ENCODE measurements around the gene SRC. TPM values are rescaled to one million over a fixed set of nuclear protein-coding genes. Genes with fewer than 3 reads are reported as not detected.

SRC gene
- total and polyA plus RNA-seq, 2 experiments from 2014 or later: 8.0 to 25.9 TPM

GRCh38 chr20:37342231-37343177 is 3.4 kb upstream of the SRC start:
- DNase-seq (ENCODE audit: low spot score) (peak; percentile 41), ATAC-seq (peak; percentile 15)
- Histone ChIP-seq H3K79me2 (replicated peaks; ENCODE audit: insufficient read depth) (peaks cover 10% of the 10 kb centered on the region), H3F3A (replicated peaks; ENCODE audit: low read depth) (no peaks in the 10 kb centered on the region), H4K20me1 (replicated peaks; ENCODE audit: insufficient read depth) (no peaks in the 10 kb centered on the region; the same call in 1 of the 2 replicates), H3K9me2 (ENCODE audit: insufficient read depth) (no peaks in the 10 kb centered on the region), H2AFZ (no peak overlapping the region), H3K27ac (ENCODE audit: low read depth) (no peak overlapping the region), H3K4me3 (no peak overlapping the region), H3K4me2 (no peak overlapping the region), H3K36me3 (ENCODE audit: insufficient read depth) (no peaks in the 10 kb centered on the region), H3K4me1 (ENCODE audit: insufficient read depth) (peaks cover 5% of the 10 kb centered on the region; the same call in 1 of the 2 replicates), H3K27me3 (ENCODE audit: insufficient read depth) (no peaks in the 10 kb centered on the region)
- Mint-ChIP-seq H3K36me3 (ENCODE audit: low read depth) (peaks cover 3% of the 10 kb centered on the region; the same call in 1 of the 3 replicates), H3K27ac (no peak overlapping the region), H3K9me3 (no peaks in the 10 kb centered on the region), H3K4me3 (no peak overlapping the region), H3K27me3 (ENCODE audit: insufficient read depth, low read depth, poor library complexity) (peaks cover 17% of the 10 kb centered on the region), H3K4me1 (peaks cover 20% of the 10 kb centered on the region)
- no peak for TF ChIP-seq ZNF114 (CRISPR knock-in tag; IDR thresholded peaks at IDR 0.05)
- TF ChIP-seq ZNF331 (CRISPR knock-in tag; IDR thresholded peaks at IDR 0.05; ENCODE audit: low read depth): no peak
- no peak for TF ChIP-seq STAT1 (IDR thresholded peaks at IDR 0.05; ENCODE audit: unreplicated experiment)
- TF ChIP-seq CREB1 (CRISPR knock-in tag; IDR thresholded peaks at IDR 0.05; ENCODE audit: low read depth): no peak
- TF ChIP-seq NANOG (IDR thresholded peaks at IDR 0.05; ENCODE audit: borderline replicate concordance): no peak
- TF ChIP-seq JUNB (IDR thresholded peaks at IDR 0.05; ENCODE audit: unreplicated experiment): no peak
- TF ChIP-seq POLR2AphosphoS5 (IDR thresholded peaks at IDR 0.05; ENCODE audit: low read depth): no peak
- no peak for TF ChIP-seq CTCF (conservative IDR thresholded peaks at IDR 0.05; ENCODE audit: low read depth in 2 of 2)

GRCh38 chr20:37343212-37343993 is 2.5 kb upstream of the SRC start:
- H3K4me3 ChIP-seq: no peak overlapping the region
- Mint-ChIP-seq H3K4me1 (peaks cover 19% of the 10 kb centered on the region), H3K4me3 (no peak overlapping the region), H3K27me3 (ENCODE audit: insufficient read depth, low read depth, poor library complexity) (peaks cover 17% of the 10 kb centered on the region), H3K36me3 (ENCODE audit: low read depth) (peaks cover 3% of the 10 kb centered on the region; the same call in 1 of the 3 replicates), H3K9me3 (no peaks in the 10 kb centered on the region), H3K27ac (no peak overlapping the region)
- H3K9me2 ChIP-seq (ENCODE audit: insufficient read depth): no peaks in the 10 kb centered on the region
- H3K27me3 ChIP-seq (ENCODE audit: insufficient read depth): no peaks in the 10 kb centered on the region
- ATAC-seq (no peak), DNase-seq (ENCODE audit: low spot score) (no peak)
- peaks cover 19% of the 10 kb centered on the region for H3K79me2 ChIP-seq (replicated peaks; ENCODE audit: insufficient read depth)
- no peak overlapping the region for H2AFZ ChIP-seq
- H4K20me1 ChIP-seq (replicated peaks; ENCODE audit: insufficient read depth): no peaks in the 10 kb centered on the region; the same call in 1 of the 2 replicates
- no peak overlapping the region for H3K27ac ChIP-seq (ENCODE audit: low read depth)
- H3K4me2 ChIP-seq: no peak overlapping the region
- no peaks in the 10 kb centered on the region for H3F3A ChIP-seq (replicated peaks; ENCODE audit: low read depth)
- no peaks in the 10 kb centered on the region for H3K36me3 ChIP-seq (ENCODE audit: insufficient read depth)
- peaks cover 5% of the 10 kb centered on the region; the same call in 1 of the 2 replicates for H3K4me1 ChIP-seq (ENCODE audit: insufficient read depth)
- TF ChIP-seq ZNF114 (CRISPR knock-in tag; IDR thresholded peaks at IDR 0.05) (no peak), STAT1 (IDR thresholded peaks at IDR 0.05; ENCODE audit: unreplicated experiment) (no peak), ZNF462 (CRISPR knock-in tag; IDR thresholded peaks at IDR 0.05) (no peak), NANOG (IDR thresholded peaks at IDR 0.05; ENCODE audit: borderline replicate concordance) (no peak), EZH2 (IDR thresholded peaks at IDR 0.05; ENCODE audit: low read depth, unreplicated experiment) (no peak), ZNF331 (CRISPR knock-in tag; IDR thresholded peaks at IDR 0.05; ENCODE audit: low read depth) (no peak), JUNB (IDR thresholded peaks at IDR 0.05; ENCODE audit: unreplicated experiment) (no peak)
